ENCODE measurements around the gene TM7SF2.

The TM7SF2 gene

DNA sequence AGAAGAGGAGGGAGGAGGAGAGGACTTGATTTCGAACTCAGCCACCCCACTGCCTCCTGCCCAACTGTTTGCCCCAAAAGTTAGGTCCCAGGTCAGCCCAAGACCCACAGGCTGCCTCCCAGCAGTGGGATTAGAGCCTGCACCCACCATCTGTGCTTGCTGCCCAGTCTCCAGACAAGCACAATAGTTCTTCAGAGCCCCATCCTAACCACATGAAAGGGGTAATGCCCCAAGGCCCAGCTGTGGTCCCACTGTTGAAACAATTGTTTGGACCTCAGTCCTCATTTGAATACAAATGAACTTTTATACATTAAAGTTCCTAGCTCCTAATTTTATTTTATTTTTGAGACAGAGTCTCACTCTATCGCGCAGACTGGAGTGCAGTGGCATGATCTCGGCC lies 21.0 kb upstream of the TM7SF2 start:
- DNase-seq (ENCODE audit: low read depth), result no peak

DNA sequence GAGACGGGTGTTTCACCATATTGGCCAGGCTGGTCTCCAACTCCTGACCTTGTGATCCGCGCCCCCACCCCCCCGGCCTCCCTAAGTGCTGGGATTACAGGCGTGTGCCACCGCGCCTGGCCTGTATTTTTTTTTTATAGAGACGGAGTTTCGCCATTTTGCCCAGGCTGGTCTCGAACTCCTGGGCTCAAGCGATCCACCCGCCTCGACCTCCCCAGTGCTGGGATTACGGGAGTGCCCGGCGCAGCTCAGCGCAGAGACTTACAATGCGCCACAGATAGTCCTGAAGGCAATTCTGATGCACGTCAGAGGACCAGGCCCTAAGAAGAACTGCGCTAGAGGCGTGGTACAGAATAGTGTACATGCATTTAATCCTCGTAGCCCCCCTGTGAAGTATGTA lies 16.2 kb upstream of the TM7SF2 start:
- no peak for DNase-seq (ENCODE audit: low read depth)

DNA sequence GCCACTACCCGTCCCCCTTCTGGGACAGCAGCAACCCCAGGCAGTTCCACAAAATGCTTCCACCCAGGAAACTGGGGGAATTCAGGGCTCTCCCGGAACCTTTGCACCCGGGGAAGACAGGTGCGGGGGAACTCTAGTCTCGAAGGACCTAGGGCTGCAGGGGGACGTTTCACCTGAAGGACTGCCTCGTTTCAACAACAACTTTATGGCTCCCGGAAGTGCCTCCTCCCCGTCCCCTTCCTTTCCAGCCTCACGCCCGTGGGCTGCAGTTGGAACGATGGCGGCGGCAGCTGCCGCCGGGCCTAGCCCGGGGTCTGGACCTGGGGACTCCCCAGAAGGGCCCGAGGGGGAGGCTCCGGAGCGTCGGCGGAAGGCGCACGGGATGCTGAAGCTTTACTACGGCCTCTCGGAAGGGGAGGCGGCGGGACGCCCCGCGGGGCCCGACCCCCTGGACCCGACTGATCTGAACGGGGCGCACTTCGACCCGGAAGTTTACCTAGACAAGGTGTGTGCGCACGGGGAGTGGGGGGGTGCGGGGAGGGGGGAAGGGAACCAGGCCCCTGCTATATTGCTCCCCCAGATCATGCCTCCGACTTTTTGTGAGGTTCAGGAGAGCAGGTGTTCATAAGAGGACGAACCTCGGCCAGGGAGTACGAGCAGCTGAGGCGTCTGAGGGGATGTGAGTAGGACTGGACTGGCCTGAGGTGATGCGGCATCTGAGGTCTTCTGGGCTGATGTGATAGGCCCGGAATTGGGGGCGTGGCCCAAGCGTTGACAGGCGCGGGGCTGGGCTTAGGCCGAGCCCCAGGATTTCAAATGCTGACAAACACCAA lies 15.5 kb upstream of the TM7SF2 start, which contains the start of gene VPS51:
Gene VPS51, plus strand, starts transcription at position 241 of the 833 bp plus-strand sequence. Its CDS starts 37 bp downstream, at position 278.
- DNase-seq (ENCODE audit: low read depth), result no peak

DNA sequence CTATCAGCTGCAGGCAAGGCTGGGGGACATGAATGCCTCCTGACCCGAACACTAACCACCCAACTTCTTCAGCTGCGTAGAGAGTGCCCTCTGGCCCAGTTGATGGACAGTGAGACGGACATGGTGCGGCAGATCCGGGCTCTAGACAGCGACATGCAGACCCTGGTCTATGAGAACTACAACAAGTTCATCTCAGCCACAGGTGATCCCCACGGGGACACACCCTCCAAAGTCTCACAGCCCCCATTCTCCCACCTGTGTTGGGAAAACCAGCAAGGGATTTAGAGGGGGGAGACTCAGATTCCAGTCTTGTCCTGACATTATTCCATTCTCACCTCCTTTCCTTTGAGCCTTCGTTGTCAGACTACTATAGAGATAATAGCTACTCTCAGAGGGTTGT lies 14.7 kb upstream of the TM7SF2 start:
- no peak for DNase-seq (ENCODE audit: low read depth)

DNA sequence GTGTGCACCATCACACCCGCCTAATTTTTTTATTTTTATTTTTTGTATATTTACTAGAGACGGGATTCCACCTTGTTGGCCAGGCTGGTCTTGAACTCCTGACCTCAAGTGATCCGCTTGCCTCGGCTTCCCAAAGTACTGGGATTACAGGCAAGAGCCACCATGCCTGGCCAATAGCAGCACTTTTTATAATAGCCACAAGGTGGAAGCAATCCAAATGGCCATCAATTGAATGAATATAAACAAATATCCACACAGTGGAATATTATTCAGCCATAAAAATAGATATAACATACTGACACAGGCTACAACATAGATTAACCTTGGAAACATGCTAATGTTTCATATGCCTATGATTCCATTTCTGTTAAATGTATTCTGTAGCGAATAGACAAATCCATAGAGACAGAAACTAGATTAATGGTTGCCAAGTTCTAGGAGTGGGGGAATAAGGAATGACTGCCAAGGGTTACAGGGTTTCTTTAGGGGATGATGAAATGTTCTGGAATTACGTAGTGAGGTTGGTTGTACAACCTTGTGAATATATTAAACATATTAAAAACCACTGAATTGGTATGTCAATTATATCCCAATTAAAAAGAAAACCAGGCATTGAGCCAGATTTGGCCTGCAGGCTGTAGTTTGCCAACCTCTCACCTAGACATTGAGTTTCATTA lies 10.9 kb upstream of the TM7SF2 start:
- DNase-seq (ENCODE audit: low read depth), result no peak

DNA sequence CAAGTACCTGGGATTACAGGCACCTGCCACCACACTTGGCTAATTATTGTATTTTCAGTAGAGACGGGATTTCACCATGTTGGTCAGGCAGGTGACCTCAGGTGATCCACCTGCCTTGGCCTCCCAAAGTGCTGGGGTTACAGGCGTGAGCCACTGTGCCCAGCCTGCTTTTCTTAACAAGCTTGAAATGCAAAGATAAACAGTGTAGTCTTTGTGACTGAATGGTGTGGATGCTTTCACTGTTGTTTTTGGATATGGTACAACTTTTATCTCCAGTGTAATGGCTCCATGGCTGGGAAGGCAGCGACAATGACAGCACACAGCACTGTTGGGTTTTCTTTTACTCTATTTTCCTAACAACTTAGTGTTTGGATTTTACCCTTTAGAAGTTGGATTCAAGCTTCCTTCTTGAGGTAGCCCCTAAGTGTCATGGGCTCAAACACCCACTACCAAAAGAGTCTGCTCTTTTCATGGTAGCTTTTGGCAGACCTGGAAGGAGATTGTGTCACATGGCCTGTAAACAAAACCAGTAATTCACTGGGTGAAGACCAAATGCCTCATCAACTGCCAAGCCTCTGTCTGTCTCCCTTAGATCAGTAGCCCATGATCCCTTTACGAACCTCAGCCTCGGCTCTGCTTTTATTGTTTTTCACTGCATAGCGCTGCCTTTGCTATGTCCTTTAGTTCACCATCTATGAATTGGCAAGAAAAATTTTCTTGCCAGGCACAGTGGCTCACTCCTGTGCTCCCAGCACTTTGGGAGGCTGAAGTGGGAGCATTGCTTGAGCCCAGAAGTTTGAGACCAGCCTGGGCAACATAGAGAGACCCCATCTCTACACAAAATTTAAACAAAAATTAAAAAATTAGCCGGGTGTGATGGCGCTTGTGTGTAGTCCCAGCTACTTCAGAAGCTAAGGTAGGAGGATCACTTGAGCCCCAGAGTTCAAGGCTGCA lies 9.3 kb upstream of the TM7SF2 start:
- DNase-seq (ENCODE audit: low read depth), result no peak

DNA sequence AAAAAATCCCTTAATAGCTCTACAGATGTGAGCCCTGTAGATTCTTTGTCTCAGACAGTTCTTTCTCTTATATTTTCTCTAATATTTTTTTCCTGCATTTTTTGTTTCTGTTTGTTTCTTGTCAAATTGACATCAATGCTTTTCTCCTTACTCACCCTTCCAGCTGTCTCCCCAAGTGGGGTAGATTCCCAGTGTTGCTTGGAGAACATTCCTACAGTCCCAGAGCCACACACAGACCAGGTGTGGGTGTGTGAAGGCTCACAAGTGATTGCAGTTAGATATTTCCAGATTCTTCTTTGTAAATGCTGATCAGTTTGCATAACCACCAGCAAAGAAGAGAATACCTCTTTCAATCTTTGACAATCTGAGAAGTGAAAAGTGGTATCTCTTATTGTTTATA lies 8.2 kb upstream of the TM7SF2 start:
- DNase-seq (ENCODE audit: low read depth), result no peak

DNA sequence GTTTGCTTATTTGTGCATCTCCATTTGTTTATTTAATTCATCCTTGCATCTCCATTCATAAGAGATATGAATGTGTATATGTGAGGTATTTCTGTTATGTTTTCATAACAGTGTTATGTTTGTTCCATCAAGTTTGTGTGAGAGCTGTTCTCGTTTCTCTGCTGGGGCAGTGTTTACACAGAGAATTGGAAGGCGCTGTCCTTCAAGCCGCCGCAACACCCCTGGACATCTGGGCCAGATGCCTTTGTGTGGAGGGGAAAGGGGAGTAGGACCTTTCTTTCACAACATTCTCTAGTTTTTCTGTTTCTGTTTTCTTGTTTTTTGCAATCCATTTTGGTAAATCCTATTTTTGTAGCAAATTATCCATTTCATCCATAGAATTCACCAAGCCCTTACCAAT lies 7.0 kb upstream of the TM7SF2 start:
- no peak for DNase-seq (ENCODE audit: low read depth)

DNA sequence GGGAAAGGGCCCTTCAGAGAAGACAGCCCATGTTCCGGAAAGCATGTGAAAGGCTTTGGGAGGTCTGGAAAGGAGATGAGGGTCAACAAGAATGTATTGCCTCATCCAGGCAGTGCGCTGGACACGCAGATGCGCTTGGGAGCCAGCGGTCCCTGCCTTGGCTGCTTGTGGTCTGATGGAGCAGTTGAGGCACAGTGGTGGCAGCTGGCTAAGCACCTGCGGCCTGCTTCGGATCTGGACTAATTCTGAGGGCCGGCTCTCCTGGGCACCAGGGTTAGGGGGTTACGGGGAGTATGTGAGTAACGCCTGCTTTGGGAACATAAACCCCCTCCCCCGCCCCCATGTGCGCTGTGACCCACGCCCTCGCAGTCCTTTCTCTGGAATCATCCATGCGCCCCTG lies 4.6 kb upstream of the TM7SF2 start:
- no peak for DNase-seq (ENCODE audit: low read depth)

DNA sequence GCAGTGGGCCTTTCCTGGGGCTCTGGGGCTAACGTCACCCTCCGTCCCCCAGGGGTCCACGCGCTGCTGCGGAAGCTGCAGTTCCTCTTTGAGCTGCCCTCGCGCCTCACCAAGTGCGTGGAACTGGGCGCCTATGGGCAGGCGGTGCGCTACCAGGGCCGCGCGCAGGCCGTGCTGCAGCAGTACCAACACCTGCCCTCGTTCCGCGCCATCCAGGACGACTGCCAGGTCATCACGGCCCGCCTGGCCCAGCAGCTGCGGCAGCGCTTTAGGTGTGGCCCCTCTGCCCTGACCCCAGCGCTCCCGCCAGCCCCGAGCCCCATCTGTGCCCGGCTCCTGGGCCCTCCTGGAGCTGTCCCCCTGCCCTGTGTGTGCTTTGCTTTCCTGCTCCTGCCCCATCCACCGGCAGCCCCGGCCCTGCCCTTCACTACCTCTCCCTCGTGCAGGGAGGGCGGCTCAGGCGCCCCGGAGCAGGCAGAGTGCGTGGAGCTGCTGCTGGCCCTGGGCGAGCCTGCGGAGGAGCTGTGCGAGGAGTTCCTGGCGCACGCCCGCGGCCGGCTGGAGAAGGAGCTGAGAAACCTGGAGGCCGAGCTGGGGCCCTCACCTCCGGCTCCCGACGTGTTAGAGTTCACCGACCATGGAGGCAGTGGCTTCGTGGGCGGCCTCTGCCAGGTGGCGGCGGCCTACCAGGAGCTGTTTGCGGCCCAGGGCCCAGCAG lies 3.8 kb upstream of the TM7SF2 start:
- DNase-seq (ENCODE audit: low read depth), result no peak

DNA sequence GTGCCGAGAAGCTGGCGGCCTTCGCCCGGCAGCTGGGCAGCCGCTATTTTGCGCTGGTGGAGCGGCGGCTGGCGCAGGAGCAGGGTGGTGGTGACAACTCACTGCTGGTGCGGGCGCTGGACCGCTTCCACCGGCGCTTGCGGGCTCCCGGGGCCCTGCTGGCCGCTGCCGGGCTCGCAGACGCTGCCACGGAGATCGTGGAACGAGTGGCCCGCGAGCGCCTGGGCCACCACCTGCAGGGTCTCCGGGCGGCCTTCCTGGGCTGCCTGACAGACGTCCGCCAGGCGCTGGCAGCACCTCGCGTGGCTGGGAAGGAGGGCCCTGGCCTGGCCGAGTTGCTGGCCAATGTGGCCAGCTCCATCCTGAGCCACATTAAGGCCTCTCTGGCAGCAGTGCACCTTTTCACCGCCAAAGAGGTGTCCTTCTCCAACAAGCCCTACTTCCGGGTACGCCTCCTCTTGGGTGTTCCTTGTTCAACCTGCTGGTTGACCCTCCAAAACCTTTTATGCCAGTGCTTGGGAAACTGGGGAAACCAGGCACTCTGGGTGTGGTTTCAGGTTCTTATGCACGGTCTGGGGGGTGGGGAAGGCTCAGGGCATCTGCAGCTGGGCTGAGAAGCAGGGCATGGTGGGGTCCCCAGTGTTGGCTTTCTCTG lies 3.1 kb upstream of the TM7SF2 start:
- no peak for DNase-seq (ENCODE audit: low read depth)

DNA sequence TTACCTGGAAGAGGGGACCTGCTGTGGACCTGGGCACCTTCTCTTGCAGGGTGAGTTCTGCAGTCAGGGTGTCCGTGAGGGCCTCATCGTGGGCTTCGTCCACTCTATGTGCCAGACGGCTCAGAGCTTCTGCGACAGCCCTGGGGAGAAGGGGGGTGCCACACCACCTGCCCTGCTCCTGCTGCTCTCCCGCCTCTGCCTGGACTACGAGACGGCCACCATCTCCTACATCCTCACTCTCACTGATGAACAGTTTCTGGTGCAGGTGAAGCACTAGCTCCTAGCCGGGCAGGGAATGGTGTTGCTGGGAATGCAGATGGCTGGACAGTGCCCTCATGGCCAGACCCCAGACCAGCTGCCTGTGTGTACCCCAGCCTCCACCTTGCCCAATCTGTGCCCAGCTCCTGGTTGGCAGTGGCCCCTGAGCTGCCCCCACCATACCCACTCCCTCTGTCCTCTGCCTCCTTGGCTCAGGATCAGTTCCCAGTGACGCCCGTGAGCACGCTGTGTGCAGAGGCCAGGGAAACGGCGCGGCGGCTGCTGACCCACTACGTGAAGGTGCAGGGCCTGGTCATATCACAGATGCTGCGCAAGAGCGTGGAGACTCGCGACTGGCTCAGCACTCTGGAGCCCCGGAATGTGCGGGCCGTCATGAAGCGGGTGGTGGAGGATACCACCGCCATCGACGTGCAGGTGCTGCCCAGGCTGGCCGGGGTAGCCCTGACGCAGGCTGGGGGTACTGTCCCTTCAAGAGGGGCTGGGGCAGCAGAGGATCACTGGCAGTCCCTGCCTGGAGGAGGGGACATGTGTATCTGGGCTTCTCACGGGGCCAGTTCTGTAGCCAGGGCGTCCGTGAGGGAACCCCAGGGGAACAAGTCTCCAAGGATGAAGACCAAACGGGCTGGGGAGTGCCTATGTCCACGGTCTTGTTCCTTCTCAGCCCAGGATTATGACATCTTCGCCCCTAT lies 2.2 kb upstream of the TM7SF2 start:
- no peak for DNase-seq (ENCODE audit: low read depth)

DNA sequence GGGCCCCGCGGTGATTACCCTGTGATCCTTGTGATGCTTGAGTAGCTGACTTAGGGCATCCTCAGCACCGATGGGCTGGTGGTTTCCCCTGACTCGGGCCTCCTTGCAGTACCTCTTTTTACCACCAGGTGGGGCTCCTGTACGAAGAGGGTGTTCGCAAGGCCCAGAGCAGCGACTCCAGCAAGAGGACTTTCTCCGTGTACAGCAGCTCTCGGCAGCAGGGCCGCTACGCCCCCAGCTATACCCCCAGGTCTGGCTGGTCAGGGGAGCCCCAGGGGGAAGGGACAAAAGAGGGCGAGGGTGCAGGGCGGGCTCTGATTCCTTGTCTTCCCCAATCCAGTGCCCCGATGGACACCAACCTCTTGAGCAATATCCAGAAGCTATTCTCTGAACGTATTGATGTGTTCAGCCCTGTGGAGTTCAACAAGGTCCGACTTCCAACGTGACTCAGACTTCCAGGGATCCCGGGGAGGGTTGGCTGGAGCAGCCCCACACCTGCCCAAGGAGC lies 1.3 kb upstream of the TM7SF2 start:
- DNase-seq (ENCODE audit: low read depth), result no peak

DNA sequence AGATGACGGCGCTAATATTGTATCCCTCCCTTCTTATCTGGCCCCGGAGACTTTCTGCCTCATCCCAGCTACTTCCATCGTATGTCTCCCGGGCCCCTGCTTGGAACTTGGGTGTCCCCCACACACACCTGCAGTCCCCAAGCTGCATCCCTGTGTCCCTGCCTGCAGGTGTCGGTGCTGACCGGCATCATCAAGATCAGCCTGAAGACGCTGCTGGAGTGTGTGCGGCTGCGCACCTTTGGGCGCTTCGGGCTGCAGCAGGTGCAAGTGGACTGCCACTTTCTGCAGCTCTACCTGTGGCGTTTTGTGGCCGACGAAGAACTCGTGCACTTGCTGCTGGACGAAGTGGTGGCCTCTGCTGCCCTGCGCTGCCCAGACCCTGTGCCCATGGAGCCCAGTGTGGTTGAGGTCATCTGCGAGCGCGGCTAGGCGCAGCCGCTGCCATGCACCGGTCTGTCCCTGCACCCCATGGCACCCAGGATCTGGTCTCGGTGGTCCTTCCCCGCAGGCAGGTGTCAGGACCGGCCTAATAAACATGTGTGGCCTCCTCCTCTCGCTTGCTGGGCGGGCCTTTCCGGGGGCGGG lies 421 bp upstream of the TM7SF2 start:
- DNase-seq (ENCODE audit: low read depth), result no peak

DNA sequence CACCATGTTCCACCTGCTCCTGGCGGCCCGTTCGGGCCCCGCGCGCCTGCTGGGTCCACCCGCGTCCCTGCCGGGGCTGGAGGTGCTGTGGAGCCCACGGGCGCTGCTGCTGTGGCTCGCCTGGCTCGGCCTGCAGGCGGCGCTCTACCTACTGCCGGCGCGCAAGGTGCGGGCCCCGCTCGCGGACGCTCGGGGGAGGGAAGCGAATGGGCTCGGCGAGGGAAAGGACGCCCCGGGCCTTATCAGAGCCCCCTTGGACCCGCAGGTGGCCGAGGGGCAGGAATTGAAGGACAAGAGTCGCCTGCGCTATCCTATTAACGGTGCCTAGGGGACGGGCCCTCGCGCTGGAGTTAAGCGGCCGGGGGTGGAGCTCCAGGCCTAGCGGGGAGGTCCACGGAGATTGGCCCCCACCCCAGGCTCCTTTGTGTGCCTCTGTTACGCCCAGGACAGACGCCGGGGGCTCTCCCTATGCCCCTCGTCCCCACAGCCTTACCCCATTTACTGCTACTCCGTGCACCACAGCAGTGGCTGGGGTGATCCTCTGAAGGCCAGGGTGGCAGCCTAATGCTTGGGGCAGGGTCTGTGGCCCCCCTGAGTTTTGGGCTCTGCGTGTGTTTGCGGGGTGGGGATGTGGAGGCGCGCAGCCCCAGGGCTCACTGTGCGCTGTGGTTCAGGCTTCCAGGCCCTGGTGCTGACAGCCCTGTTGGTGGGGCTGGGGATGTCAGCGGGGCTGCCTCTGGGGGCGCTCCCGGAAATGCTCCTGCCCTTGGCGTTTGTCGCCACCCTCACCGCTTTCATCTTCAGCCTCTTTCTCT lies 1.1 kb downstream of the TM7SF2 start:
- no peak for DNase-seq (ENCODE audit: low read depth)

DNA sequence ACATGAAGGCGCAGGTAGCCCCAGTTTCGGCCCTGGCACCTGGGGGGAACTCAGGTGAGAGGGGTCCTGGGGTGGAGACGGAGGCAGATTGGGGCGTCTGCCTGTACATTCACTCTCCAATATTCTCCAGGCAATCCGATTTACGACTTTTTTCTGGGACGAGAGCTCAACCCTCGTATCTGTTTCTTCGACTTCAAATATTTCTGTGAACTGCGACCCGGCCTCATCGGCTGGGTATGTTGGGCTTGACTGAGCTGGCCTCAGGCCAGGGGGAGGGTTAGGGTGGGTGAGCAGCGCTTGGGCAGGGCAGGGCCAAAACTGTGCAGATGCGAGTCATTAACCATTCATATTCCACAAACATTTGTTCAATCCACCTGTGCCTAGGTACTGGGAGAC lies 1.7 kb downstream of the TM7SF2 start:
- DNase-seq (ENCODE audit: low read depth), result no peak

DNA sequence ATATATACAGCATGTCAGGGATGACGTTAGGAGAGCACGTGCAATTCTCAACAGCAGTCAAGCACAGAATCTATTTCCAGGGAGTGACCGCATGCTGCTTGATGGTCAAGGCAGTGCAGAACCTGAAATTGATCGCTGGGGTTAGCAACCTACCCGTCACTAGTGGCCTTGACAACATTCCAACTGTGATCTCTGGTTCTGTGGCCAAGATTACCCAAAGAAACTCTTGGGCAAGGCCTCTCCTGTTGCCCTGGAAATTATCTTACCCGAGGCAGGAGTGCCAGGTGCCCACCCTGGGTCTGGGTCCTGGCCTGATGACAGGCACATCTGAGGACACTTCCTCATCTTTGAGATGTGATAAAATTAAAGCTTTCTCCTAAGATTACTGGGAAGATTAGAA lies 2.2 kb downstream of the TM7SF2 start:
- no peak for DNase-seq (ENCODE audit: low read depth)

DNA sequence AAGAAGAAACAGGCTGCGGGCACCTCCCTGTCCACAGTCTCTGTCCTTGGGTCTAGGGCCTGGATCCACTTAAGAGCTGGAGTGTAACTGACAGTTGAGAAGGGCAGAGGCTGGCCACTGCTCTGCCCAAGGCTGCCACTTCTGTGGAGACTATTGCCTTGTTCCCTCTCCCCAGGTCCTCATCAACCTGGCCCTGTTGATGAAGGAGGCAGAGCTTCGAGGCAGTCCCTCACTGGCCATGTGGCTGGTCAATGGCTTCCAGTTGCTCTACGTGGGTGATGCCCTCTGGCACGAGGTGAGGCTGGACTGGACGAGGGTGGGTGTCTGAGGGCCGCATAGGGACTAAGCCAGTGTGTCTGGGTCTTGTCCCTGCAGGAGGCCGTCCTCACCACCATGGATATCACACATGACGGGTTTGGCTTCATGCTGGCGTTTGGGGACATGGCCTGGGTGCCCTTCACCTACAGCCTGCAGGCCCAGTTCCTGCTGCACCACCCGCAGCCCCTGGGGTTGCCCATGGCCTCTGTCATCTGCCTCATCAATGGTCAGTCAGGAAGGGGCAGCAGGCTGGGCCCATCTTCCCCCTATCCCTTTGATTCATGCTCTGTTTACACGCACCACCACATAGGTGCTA lies 3.0 kb downstream of the TM7SF2 start:
- DNase-seq (ENCODE audit: low read depth), result no peak

All from GM04503 (cell line).